Measurements from ENCODE around the gene RNLS.
"Not testable (repeated sequence)": the region's sequence is repeated elsewhere in the genome, so short reads cannot be mapped to it uniquely, and the experiment has no call there.

RNLS gene

DNA sequence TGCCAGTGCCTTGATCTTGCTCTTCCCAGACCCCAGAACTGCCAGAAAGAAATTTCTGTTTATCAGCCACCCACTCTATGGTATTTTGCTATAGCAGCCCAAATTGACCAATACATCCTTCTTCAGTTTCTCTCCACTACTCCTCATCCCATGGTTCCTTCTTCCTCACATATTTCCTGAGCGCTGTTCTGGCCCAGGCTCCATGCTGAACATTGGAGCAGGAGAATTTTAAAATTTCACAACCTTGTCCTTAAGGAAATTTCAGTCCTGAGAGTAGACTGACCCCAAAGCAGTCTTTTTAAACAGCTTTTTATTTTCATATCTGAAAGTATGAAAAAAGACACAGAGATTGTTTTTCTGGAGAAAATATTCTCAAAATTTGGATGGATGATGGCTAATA, 297.1 kb downstream of the RNLS start:
- no peak for DNase-seq

GRCh38 chr10:88281592-88282347, 301.3 kb downstream of the RNLS start:
- no peak for DNase-seq

DNA sequence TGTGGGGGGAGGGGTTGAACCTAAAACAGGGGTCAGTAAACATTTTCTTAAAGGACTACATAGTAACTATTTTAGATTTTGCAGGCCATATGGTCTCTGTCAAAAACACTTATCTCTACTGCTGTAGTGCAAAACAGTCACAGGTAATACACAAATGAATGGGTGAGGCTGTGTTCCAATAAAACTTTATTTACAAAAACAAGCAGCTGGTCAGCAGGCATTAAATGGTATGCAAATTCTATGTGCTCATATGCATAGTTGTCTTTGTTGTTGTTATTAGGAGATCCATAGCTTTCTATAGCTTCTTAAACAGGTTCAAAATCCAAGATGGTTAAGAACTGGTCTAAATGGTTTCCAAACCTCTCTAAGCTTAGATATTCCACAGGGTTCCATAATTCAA, 302.6 kb downstream of the RNLS start:
- DNase-seq = no peak

DNA sequence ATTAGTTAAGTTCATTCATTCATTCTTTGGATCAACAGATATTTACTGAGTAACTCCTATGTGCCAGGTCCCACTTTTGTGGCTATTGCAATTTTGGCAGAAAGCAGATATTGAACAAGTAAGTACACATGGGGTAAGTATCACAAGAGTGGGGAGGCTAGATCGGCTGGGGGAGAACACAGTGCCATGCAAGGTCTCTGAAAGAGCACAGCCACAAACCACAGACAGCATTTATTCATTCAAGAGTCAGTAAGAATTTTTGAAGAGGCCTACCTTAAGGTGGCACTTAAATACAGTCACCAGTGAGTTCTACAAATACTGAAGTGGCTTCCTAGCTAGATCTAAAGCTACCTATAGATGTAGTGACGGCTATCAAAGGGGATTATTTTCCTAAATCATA, 304.2 kb downstream of the RNLS start:
- no peak for DNase-seq

DNA sequence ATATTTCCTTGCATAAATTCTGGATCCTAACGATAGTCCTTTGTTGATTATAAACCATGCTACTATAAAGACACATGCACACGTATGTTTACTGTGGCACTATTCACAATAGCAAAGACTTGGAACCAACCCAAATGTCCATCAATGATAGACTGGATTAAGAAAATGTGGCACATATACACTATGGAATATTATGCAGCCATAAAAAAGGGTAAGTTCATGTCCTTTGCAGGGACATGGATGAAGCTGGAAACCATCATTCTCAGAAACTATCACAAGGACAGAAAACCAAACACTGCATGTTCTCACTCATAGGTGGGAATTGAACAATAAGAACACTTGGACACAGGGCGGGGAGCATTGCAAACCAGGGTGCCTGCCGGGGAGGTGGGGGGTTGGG, 306.2 kb downstream of the RNLS start:
- not testable (repeated sequence) for DNase-seq

DNA sequence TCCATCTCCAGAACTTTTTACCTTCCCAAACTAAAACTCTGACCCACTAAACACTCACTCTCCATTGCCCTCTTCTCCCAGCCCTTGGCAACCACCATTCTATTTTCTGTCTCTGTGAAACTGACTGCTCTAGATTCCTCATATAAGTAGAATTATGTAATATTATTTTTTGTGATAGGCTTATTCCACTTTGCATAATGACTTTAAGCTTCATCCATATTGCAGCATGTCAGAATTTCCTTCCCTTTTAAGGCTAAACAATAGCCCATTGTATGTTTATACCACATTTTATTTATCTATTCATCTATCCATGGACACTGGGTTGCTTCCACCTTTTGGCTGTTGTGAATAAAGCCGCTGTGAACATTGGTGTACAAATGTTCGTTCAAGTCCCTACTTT, 308.8 kb downstream of the RNLS start:
- no peak for DNase-seq

- DNase-seq = no peak
Observed at GRCh38 chr10:88273567-88273966, 309.6 kb downstream of the RNLS start.

GRCh38 chr10:88271761-88272543, 311.2 kb downstream of the RNLS start:
- peak; percentile 53 for DNase-seq

- DNase-seq = peak; percentile 62
Observed at GRCh38 chr10:88270871-88271713, 312.0 kb downstream of the RNLS start.

GRCh38 chr10:88270061-88270808, 312.9 kb downstream of the RNLS start:
- DNase-seq = no peak

DNA sequence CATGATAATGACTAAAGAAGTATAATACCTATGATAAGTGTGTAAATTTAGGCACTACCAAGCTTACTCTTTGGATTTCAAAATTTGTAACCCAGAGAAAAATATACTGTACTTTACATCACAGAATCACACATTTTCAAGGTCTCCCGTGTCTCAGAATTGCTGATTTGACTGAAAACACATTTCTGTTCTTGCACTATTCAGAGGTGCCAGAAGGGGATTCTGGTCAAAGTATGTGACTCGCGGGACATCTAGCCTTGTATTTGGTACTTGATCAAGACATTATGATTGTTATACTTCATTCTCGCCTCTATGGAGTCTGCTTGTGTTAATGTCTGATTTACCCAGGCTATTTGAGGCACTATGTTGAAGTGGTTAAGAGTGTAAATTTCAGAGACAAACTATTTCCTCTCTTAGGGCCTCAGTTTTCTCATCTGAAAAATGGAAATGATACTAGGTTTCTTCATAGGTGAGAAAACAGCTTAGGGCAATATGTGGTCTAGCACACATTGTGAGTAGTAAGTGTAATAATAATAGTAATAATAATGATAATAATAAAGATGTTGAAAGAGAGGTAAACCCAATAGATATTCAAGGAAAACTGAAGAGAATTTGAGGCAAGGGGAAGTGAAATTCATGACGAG, 320.4 kb downstream of the RNLS start:
- DNase-seq = no peak

GRCh38 chr10:88261152-88261551, 322.0 kb downstream of the RNLS start:
- DNase-seq = no peak

- DNase-seq = no peak
Observed at GRCh38 chr10:88260329-88261051, 322.6 kb downstream of the RNLS start.

GRCh38 chr10:88259381-88259780, 323.7 kb downstream of the RNLS start:
- DNase-seq = no peak

DNA sequence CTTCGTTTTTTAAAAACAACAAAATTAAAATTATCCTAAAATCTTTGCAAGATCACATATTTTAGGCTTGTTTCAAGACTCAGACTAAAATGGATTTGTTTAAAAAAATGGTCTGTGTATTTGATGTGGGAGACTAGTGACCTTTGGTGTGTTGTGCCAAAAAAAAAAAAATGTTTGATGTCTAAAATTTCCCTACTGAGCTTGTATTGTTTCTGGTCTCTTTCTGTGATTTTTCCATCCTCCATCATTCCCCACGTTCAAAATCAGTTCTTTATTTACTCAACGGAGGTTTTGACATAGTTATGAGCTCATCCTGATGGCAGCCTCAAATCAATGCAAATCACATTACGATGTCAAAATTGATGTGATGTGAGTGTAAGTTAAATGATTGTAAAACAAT, 326.2 kb downstream of the RNLS start:
- DNase-seq = no peak

- no peak for DNase-seq
Observed at GRCh38 chr10:88256013-88256680, 327.0 kb downstream of the RNLS start.

- DNase-seq = no peak
Observed at GRCh38 chr10:88254091-88254490, 329.0 kb downstream of the RNLS start.

DNA sequence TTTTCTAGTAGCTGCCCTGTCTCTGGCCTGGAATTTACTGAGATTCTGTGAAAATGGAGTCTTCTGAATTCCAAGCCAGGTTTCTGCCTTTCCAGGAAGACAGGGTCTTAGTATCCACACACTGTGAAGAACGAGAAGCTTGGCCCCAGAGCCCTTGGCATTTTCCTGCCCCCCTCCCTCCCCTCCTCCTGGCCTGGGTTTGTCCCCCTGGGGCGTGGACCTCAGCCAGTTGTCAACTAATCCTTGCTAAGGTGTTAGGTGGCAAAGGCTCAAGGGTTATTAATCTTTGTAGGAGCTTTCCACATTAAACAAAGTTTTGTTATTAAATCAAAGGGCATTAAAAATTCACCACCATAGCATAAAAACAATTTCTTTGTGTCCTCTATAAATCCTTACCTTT, 329.5 kb downstream of the RNLS start:
- DNase-seq = no peak

GRCh38 chr10:88253128-88253527, 330.0 kb downstream of the RNLS start:
- no peak for DNase-seq

GRCh38 chr10:88249450-88249849, 333.7 kb downstream of the RNLS start:
- no peak for DNase-seq

DNA sequence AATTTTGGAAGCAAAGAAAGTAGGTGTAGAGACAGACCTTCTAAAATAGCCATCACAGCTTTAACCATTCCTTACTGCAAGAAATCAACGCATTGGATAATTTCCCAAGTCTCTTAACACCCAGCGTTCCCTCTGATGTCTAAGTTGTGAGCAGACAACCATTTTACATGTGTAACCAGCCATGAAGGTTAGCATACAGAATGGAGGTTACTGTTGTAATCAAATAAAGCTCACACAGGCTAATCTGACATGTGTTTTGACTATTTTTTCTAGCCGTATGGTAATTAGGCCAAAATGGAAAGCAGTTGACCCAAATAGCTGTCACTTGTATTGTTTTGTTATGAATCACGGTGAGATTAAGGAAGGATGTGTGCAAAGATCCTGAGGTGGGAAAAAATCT, 336.4 kb downstream of the RNLS start:
- DNase-seq = no peak

Data from activated CD8-positive, alpha-beta memory T cell treated with anti-CD3 and anti-CD28 coated beads, Interleukin-2, amount 50 U/mL, for 48 hours (primary cell).